HCT116 (cell line): ENCODE measurements around the gene PEMT. TPM values are rescaled to one million over a fixed set of nuclear protein-coding genes. Genes with fewer than 3 reads are reported as not detected.
A peak's percentile ranks its signal among the peaks of the same experiment; 100 is the strongest.

ENCODE experiments used
- ATAC-seq: fragments of 200-7000 bp; cut with Tn5 transposase; 2 replicates; pipeline ENCODE4 v1.9.1; 2020; ENCODE audit warnings: mild to moderate bottlenecking, moderate library complexity
- BruUV-seq: library from RNA; stranded (reverse); fragments of 400-500 nt; replicated peaks from 2 replicates; lab custom pipeline; 2021; lab: Mats Ljungman, UMichigan
- CTCF ChIA-PET: fragments of 300-600 bp; sonication (Branson Sonifier 250); formaldehyde crosslinking; loops from one replicate; lab custom pipeline; 2021; ENCODE audit warnings: antibody characterized with exemption; lab: Charles Lee
- POLR2A ChIA-PET: fragments of 300-600, 350-600 bp; sonication (Branson Sonifier 250); formaldehyde crosslinking; loops from one replicate; lab custom pipeline; 2021; ENCODE audit warnings: antibody characterized with exemption; lab: Charles Lee
- RAD21 ChIA-PET, 2 experiments: fragments of 300-600 bp; sonication (Branson Sonifier 250); formaldehyde crosslinking; loops; one replicate each; lab custom pipeline; 2023; ENCODE audit warnings: low total read pairs in 2 of 2; ENCODE audit not compliant: uncharacterized antibody in 2 of 2, unreplicated experiment in 2 of 2, low non-redundant PET in 1 of 2; lab: Charles Lee
- DNase-seq: peaks from one replicate; pipeline ENCODE4 v3.0.0-alpha.2; 2010; ENCODE audit warnings: low read depth, low spot score
- H2AFZ ChIP-seq: fragments of 200-600 bp; shearing (Covaris generic), sonication (generic); 2 replicates; pipeline ENCODE4 v1.6.1; 2017; ENCODE audit warnings: low read depth, mixed run types, mixed read lengths, antibody characterized with exemption, low read length; ENCODE audit not compliant: poor library complexity, severe bottlenecking
- H3K27ac ChIP-seq: 2 replicates; pipeline ENCODE4 v1.5.1; 2012; ENCODE audit warnings: low read depth, low read length
- H3K27me3 ChIP-seq: fragments of 200-600 bp; sonication (generic); 2 replicates; pipeline ENCODE4 v1.6.1; 2016; ENCODE audit warnings: mixed run types, low read length, mixed read lengths; ENCODE audit not compliant: insufficient read depth
- H3K36me3 ChIP-seq, 2 experiments: fragments of 200-500 bp in 1 of 2; fragments of 200-600 bp in 1 of 2; sonication (Bioruptor generic) in 1 of 2; sonication (generic) in 1 of 2; 2 replicates each; pipeline versions ENCODE4 v1.5.1 to v1.6.1; 2014 to 2016; ENCODE audit warnings: low read length in 2 of 2, inconsistent platforms in 1 of 2, mixed read lengths in 1 of 2, mixed run types in 1 of 2; ENCODE audit not compliant: insufficient read depth in 2 of 2, control insufficient read depth in 1 of 2
- H3K4me1 ChIP-seq, 2 experiments: fragments of 200-600 bp in 1 of 2; sonication (generic) in 1 of 2; 2 replicates each; pipeline versions ENCODE4 v1.5.1 to v1.6.1; 2012 to 2017; ENCODE audit warnings: low read length in 2 of 2, inconsistent platforms in 1 of 2, mild to moderate bottlenecking in 1 of 2, mixed read lengths in 1 of 2, mixed run types in 1 of 2, moderate library complexity in 1 of 2; ENCODE audit not compliant: insufficient read depth in 2 of 2, control insufficient read depth in 1 of 2
- H3K4me2 ChIP-seq: fragments of 200-600 bp; sonication (generic); 2 replicates; pipeline ENCODE4 v1.6.1; 2017; ENCODE audit warnings: mixed run types, low read length, mixed read lengths
- H3K4me3 ChIP-seq, 2 experiments: fragments of 200-600 bp in 1 of 2; sonication (generic) in 1 of 2; replicated peaks in 1 of 2; 2 replicates each; pipeline ENCODE4 v1.5.1; 2011 to 2016; ENCODE audit warnings: low read length in 2 of 2, control low read depth in 1 of 2, low read depth in 1 of 2, mild to moderate bottlenecking in 1 of 2, mixed read lengths in 1 of 2, mixed run types in 1 of 2
- H3K79me2 ChIP-seq: fragments of 200-600 bp; sonication (generic); 2 replicates; pipeline ENCODE4 v1.6.1; 2017; ENCODE audit warnings: mild to moderate bottlenecking, mixed run types, low read length, moderate library complexity, mixed read lengths; ENCODE audit not compliant: insufficient read depth
- H3K9ac ChIP-seq: fragments of 200-600 bp; sonication (generic); 2 replicates; pipeline ENCODE4 v1.6.1; 2016; ENCODE audit warnings: low read length, mixed read lengths
- H3K9me2 ChIP-seq: fragments of 200-600 bp; sonication (generic), shearing (Covaris generic); 2 replicates; pipeline ENCODE4 v1.6.1; 2017; ENCODE audit warnings: mixed run types, mild to moderate bottlenecking, moderate library complexity; ENCODE audit not compliant: insufficient read depth
- H3K9me3 ChIP-seq, 2 experiments: fragments of 200-500 bp in 1 of 2; fragments of 200-600 bp in 1 of 2; sonication (Bioruptor generic) in 1 of 2; sonication (generic) in 1 of 2; 2 replicates each; pipeline ENCODE4 v1.6.1; 2014 to 2017; ENCODE audit warnings: low read length in 2 of 2, mixed read lengths in 2 of 2, inconsistent platforms in 1 of 2, low read depth in 1 of 2, mild to moderate bottlenecking in 1 of 2, mixed run types in 1 of 2, moderate library complexity in 1 of 2; ENCODE audit not compliant: control insufficient read depth in 1 of 2, insufficient read depth in 1 of 2
- H4K20me1 ChIP-seq: fragments of 200-600 bp; sonication (generic), shearing (Covaris generic); 2 replicates; pipeline ENCODE4 v1.6.1; 2017; ENCODE audit warnings: mixed run types, mild to moderate bottlenecking, moderate library complexity; ENCODE audit not compliant: insufficient read depth
- EGR1 ChIP-seq: IDR thresholded peaks from 2 replicates; pipeline ENCODE4 v1.6.1; 2012; ENCODE audit warnings: low read depth
- EZH2 ChIP-seq: fragments of 200-600 bp; sonication (generic); IDR thresholded peaks from 2 replicates; pipeline ENCODE4 v1.6.1; 2017; ENCODE audit warnings: antibody characterized with exemption, mixed run types
- RAD21 ChIP-seq: IDR thresholded peaks from 2 replicates; pipeline ENCODE4 v1.6.1; 2012; ENCODE audit warnings: low read depth, mild to moderate bottlenecking
- YY1 ChIP-seq: IDR thresholded peaks from 2 replicates; pipeline ENCODE4 v1.6.1; 2011; ENCODE audit warnings: low read length, low read depth, moderate library complexity, mild to moderate bottlenecking; ENCODE audit not compliant: insufficient replicate concordance; ENCODE audit errors: extremely low read depth
- intact Hi-C: fragments of 100-400 bp; cut with micrococcal nuclease; formaldehyde crosslinking; loops from 2 replicates; pipeline ENCODE4 v1.10.0; 2022
- total RNA-seq: library from RNA; stranded (reverse); gene quantifications from one replicate; pipeline ENCODE4 v1.2.1, GENCODE V29; 2021; ENCODE audit not compliant: unreplicated experiment
- TF ChIP-seq, protein P1 (sequence below), 3 experiments: fragments of 200-600 bp in 1 of 3; sonication (generic) in 1 of 3; IDR thresholded peaks in 2 of 3; conservative IDR thresholded peaks in 1 of 3; 2 replicates each; pipeline ENCODE4 v1.5.1; 2012 to 2017; ENCODE audit warnings: low read depth in 2 of 3, low read length in 2 of 3, antibody characterized with exemption in 1 of 3, borderline replicate concordance in 1 of 3, control low read depth in 1 of 3, mild to moderate bottlenecking in 1 of 3, mixed read lengths in 1 of 3, mixed run types in 1 of 3, moderate library complexity in 1 of 3; ENCODE audit not compliant: insufficient read depth in 1 of 3

Gene PEMT
- total RNA-seq, 1 experiment from 2014 or later, result 52.1 TPM

- peaks cover 0 to 15% of the 10 kb centered on the region in 2 experiments; a peak in 2 of 4 replicates for H3K4me1 ChIP-seq
- H4K20me1 ChIP-seq, result no peaks in the 10 kb centered on the region
- no peak for DNase-seq
- H3K27ac ChIP-seq, result no peak within 1 kb of the TSS; the same call in 1 of the 2 replicates
- RAD21 ChIA-PET, result interaction anchor here (0.5 to 1.6 kb wide), 6 partner anchors 72 to 537 kb away, joined by 3 to 9 read pairs (median 5); no protein-coding TSS in a partner anchor
- H3K36me3 ChIP-seq, result no peaks in the 10 kb centered on the region; a peak in 1 of 4 replicates
- H3K4me3 ChIP-seq, result peak within 1 kb of the TSS; percentile 45 to 52
- TF ChIP-seq EGR1 (peak; percentile 50), EZH2 (no peak), YY1 (peak; percentile 26), RAD21 (peak; percentile 69)
- TF ChIP-seq, protein P1, sequence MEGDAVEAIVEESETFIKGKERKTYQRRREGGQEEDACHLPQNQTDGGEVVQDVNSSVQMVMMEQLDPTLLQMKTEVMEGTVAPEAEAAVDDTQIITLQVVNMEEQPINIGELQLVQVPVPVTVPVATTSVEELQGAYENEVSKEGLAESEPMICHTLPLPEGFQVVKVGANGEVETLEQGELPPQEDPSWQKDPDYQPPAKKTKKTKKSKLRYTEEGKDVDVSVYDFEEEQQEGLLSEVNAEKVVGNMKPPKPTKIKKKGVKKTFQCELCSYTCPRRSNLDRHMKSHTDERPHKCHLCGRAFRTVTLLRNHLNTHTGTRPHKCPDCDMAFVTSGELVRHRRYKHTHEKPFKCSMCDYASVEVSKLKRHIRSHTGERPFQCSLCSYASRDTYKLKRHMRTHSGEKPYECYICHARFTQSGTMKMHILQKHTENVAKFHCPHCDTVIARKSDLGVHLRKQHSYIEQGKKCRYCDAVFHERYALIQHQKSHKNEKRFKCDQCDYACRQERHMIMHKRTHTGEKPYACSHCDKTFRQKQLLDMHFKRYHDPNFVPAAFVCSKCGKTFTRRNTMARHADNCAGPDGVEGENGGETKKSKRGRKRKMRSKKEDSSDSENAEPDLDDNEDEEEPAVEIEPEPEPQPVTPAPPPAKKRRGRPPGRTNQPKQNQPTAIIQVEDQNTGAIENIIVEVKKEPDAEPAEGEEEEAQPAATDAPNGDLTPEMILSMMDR (IDR thresholded peaks at IDR 0.05 in 2 of 3, conservative IDR thresholded peaks at IDR 0.05 in 1 of 3; ENCODE audit: borderline replicate concordance in 1 of 3, insufficient read depth in 1 of 3, low read depth in 2 of 3, low read length in 2 of 3), result peak; percentile 68 to 75 (median 74)
- TF ChIP-seq, all 23 proteins: peak for 4
- ChIA-PET POLR2A (interaction anchor here (0.7 to 0.8 kb wide), 2 partner anchors 15 to 109 kb away, joined by 3 read pairs; no protein-coding TSS in a partner anchor), CTCF (interaction anchor here (0.6 to 2.5 kb wide), 31 partner anchors 9 to 537 kb away, joined by 3 to 31 read pairs (median 4); no protein-coding TSS in a partner anchor)
- Histone ChIP-seq H3K9me2 (no peaks in the 10 kb centered on the region), H3K9me3 (no peaks in the 10 kb centered on the region), H3K27me3 (no peaks in the 10 kb centered on the region), H3K79me2 (no peaks in the 10 kb centered on the region), H3K9ac (peak within 1 kb of the TSS; percentile 50), H2AFZ (no peak within 1 kb of the TSS), H3K4me2 (peak within 1 kb of the TSS; percentile 75)
- peak; percentile 92 for ATAC-seq
- no TSS peak for BruUV-seq
- intact Hi-C loops, result loop anchor here (1.0 kb wide), 3 partner anchors 74 to 145 kb away; no protein-coding TSS in a partner anchor
Observed at GRCh38 chr17:17496189-17497064, 95.1 kb downstream of the PEMT start, which contains the start of gene RASD1. Gene RASD1, minus strand, starts transcription at chr17:17496395. Its CDS starts 214 bp downstream, at chr17:17496181.
